NCI-H187 (cell line): ENCODE data around the gene ATOH1.

Source experiments
- DNase-seq, 2 experiments: peaks; one replicate each; lab custom pipeline; 2025; lab: John Stamatoyannopoulos, UW

Gene ATOH1

GRCh38 chr4:93835929-93836328, 7.4 kb downstream of the ATOH1 start:
- no peak for DNase-seq

GRCh38 chr4:93839704-93840103, 11.2 kb downstream of the ATOH1 start:
- DNase-seq = no peak

- DNase-seq = no peak
Measured at GRCh38 chr4:93841803-93842345, 13.3 kb downstream of the ATOH1 start.

- DNase-seq = no peak
Measured at GRCh38 chr4:93842601-93843252, 14.2 kb downstream of the ATOH1 start.

- no peak for DNase-seq
Measured at GRCh38 chr4:93843772-93844171, 15.2 kb downstream of the ATOH1 start.

GRCh38 chr4:93852680-93853079, 24.1 kb downstream of the ATOH1 start:
- no peak for DNase-seq

GRCh38 chr4:93855926-93856325, 27.4 kb downstream of the ATOH1 start:
- DNase-seq = no peak

- no peak for DNase-seq
Measured at GRCh38 chr4:93865650-93866049, 37.1 kb downstream of the ATOH1 start.

- no peak for DNase-seq
Measured at GRCh38 chr4:93867416-93868001, 39.0 kb downstream of the ATOH1 start.

- no peak for DNase-seq
Measured at GRCh38 chr4:93870876-93871458, 42.4 kb downstream of the ATOH1 start.

GRCh38 chr4:93876754-93877153, 48.2 kb downstream of the ATOH1 start:
- DNase-seq = no peak

GRCh38 chr4:93878566-93878965, 50.0 kb downstream of the ATOH1 start:
- DNase-seq = no peak

- no peak for DNase-seq
Measured at GRCh38 chr4:93879919-93880318, 51.4 kb downstream of the ATOH1 start.
